Hepatocyte (in vitro differentiated cells): ENCODE results near the gene KIAA2012.

Experiments
- CTCF ChIP-seq: fragments of 200-600 bp; sonication (generic); IDR thresholded peaks from 2 replicates; pipeline ENCODE4 v1.5.1; 2016; ENCODE audit warnings: antibody characterized with exemption, mild to moderate bottlenecking; ENCODE audit not compliant: poor library complexity
- EZH2 ChIP-seq: fragments of 200-600 bp; sonication (generic); IDR thresholded peaks from 2 replicates; pipeline ENCODE4 v1.6.1; 2016; ENCODE audit warnings: antibody characterized with exemption, mild to moderate bottlenecking, borderline replicate concordance

DNA sequence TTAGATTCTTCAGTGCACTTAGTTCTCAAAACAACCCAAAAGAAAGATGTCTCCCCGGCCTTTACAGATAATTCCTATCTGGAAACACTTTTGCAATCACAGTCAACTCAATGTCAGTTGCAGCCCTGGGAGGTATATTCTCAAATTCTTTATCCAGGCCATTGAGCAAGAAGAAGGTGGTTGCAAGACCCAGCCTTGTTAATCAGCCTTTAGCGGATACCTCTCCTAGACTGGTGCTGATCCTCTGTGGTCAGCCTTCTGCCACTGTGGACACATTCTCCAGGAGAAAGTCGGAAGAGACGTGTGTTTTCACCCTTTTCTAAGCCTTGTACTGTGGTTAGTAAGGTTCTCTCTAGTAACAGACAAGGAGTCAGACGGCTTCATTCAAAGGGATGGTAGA lies 47.2 kb upstream of the KIAA2012 start:
- TF ChIP-seq CTCF, result no peak
- TF ChIP-seq EZH2, result no peak
